B cell (primary cell): ENCODE results near the gene TRIM29. TPM values are rescaled to one million over a fixed set of nuclear protein-coding genes. Genes with fewer than 3 reads are reported as not detected.

Experiments used
- ATAC-seq: fragments of 200-7000 bp; cut with Tn5 transposase; one replicate; pipeline ENCODE4 v1.10.0; 2021; ENCODE audit warnings: low read depth, mild to moderate bottlenecking, moderate number of reproducible peaks, moderate library complexity
- CTCF ChIA-PET: fragments of 350-600 bp; sonication (Branson Sonifier 250); formaldehyde crosslinking; loops from one replicate; lab custom pipeline; 2021; ENCODE audit warnings: antibody characterized with exemption, inconsistent platforms; lab: Charles Lee
- POLR2A ChIA-PET: fragments of 350-600 bp; sonication (Branson Sonifier 250); formaldehyde crosslinking; loops from one replicate; lab custom pipeline; 2021; ENCODE audit warnings: antibody characterized with exemption; lab: Charles Lee
- DNase-seq: peaks from one replicate; pipeline ENCODE4 v3.0.0; 2013
- H2AFZ ChIP-seq: 2 replicates; pipeline ENCODE4 v1.6.1; 2012; ENCODE audit warnings: mild to moderate bottlenecking, low read depth, low read length; ENCODE audit not compliant: insufficient read depth, poor library complexity, severe bottlenecking
- H3K27ac ChIP-seq, 2 donors: 1 replicate in 1 of 2; 2 replicates in 1 of 2; pipeline ENCODE4 v1.5.1; 2012 to 2013; ENCODE audit warnings: low read length in 2 of 2, mild to moderate bottlenecking in 2 of 2, moderate library complexity in 1 of 2
- H3K27me3 ChIP-seq, 4 experiments: fragments of 200-600 bp in 1 of 4; sonication (generic) in 1 of 4; replicated peaks in 1 of 4; 1 replicate in 2 of 4; 2 replicates in 2 of 4; pipeline versions ENCODE4 v1.6.1 to v1.7.0; 2013 to 2016; ENCODE audit warnings: low read length in 3 of 4, mild to moderate bottlenecking in 2 of 4, mixed read lengths in 1 of 4, moderate library complexity in 1 of 4; ENCODE audit not compliant: insufficient read depth in 4 of 4, control insufficient read depth in 3 of 4; ENCODE audit errors: control extremely low read depth in 1 of 4
- H3K36me3 ChIP-seq, 2 experiments: replicated peaks in 1 of 2; 1 replicate in 1 of 2; 2 replicates in 1 of 2; pipeline versions ENCODE4 v1.6.1 to v1.7.1; 2013; ENCODE audit warnings: low read length in 1 of 2; ENCODE audit not compliant: insufficient read depth in 2 of 2, control insufficient read depth in 1 of 2; ENCODE audit errors: control extremely low read depth in 1 of 2, extremely low read depth in 1 of 2
- H3K4me1 ChIP-seq, 2 donors: fragments of 200-600 bp in 1 of 2; sonication (generic) in 1 of 2; 1 replicate in 1 of 2; 2 replicates in 1 of 2; pipeline versions ENCODE4 v1.5.1 to v1.6.1; 2013 to 2017; ENCODE audit warnings: low read length in 2 of 2; ENCODE audit not compliant: control insufficient read depth in 2 of 2, insufficient read depth in 2 of 2
- H3K4me2 ChIP-seq: replicated peaks from 2 replicates; pipeline ENCODE3; 2012; ENCODE audit warnings: mild to moderate bottlenecking, low read depth, low read length; ENCODE audit not compliant: poor library complexity, severe bottlenecking
- H3K4me3 ChIP-seq, 5 experiments: fragments of 200-600 bp in 1 of 5; sonication (generic) in 1 of 5; 1 replicate in 3 of 5; 2 replicates in 2 of 5; pipeline versions ENCODE4 v1.5.1 to v1.7.0; 2011 to 2016; ENCODE audit warnings: low read length in 4 of 5, mild to moderate bottlenecking in 4 of 5, low read depth in 2 of 5, control low read depth in 1 of 5, moderate library complexity in 1 of 5; ENCODE audit not compliant: insufficient read depth in 1 of 5; ENCODE audit errors: control extremely low read depth in 1 of 5, extremely low read depth in 1 of 5
- H3K79me2 ChIP-seq: fragments of 200-600 bp; sonication (generic); one replicate; pipeline ENCODE4 v1.6.0; 2016; ENCODE audit warnings: low read length; ENCODE audit not compliant: control insufficient read depth, insufficient read depth
- H3K9ac ChIP-seq: fragments of 200-600 bp; sonication (generic); 2 replicates; pipeline ENCODE4 v1.6.1; 2017; ENCODE audit warnings: mild to moderate bottlenecking, low read length, moderate library complexity
- H3K9me3 ChIP-seq, 3 donors: one replicate each; pipeline versions ENCODE4 v1.6.1 to v1.7.1; 2013; ENCODE audit warnings: low read length in 2 of 3; ENCODE audit not compliant: control insufficient read depth in 2 of 3, insufficient read depth in 1 of 3; ENCODE audit errors: control extremely low read depth in 1 of 3
- H4K20me1 ChIP-seq: 2 replicates; pipeline ENCODE4 v1.6.0; 2012; ENCODE audit warnings: mild to moderate bottlenecking, low read length; ENCODE audit not compliant: insufficient read depth, control insufficient read depth, poor library complexity, severe bottlenecking
- H3K27ac Mint-ChIP-seq: one replicate; pipeline ENCODE4 v1.8.0; 2021; ENCODE audit warnings: mixed read lengths
- H3K27me3 Mint-ChIP-seq: one replicate; pipeline ENCODE4 v1.8.0; 2021; ENCODE audit warnings: mixed read lengths
- H3K4me1 Mint-ChIP-seq: one replicate; pipeline ENCODE4 v1.8.0; 2021; ENCODE audit warnings: mixed read lengths
- H3K4me3 Mint-ChIP-seq: one replicate; pipeline ENCODE4 v1.8.0; 2021; ENCODE audit warnings: mixed read lengths
- H3K9me3 Mint-ChIP-seq: one replicate; pipeline ENCODE4 v1.8.0; 2022; ENCODE audit warnings: mixed read lengths; ENCODE audit not compliant: insufficient read depth
- EZH2 ChIP-seq: IDR thresholded peaks from 2 replicates; pipeline ENCODE4 v1.6.1; 2012; ENCODE audit warnings: borderline replicate concordance, low read depth, mild to moderate bottlenecking, moderate library complexity, low read length; ENCODE audit not compliant: insufficient read depth, poor library complexity, severe bottlenecking
- WGBS: methylation state at CpG from one replicate; pipeline ENCODE4 v1.1.5; 2013; ENCODE audit warnings: missing lambda C conversion rate; ENCODE audit not compliant: insufficient coverage; 5-methylcytosine and 5-hydroxymethylcytosine counted together
- intact Hi-C: fragments of 100-400 bp; cut with micrococcal nuclease; formaldehyde crosslinking; loops from one replicate; pipeline ENCODE4 v1.10.0; 2022
- polyA plus RNA-seq: library from polyadenylated mRNA; depleted of rRNA; stranded (reverse); fragments of >200 nt; gene quantifications from 2 replicates; pipeline ENCODE4 v1.2.3, GENCODE V29; 2012
- total RNA-seq, 2 donors: library from RNA; stranded (reverse); fragments of 120-200 nt in 1 of 2; gene quantifications; 1 replicate in 1 of 2; 2 replicates in 1 of 2; pipeline versions ENCODE4 v1.2.3 to v1.2.4, GENCODE V29; 2013 to 2022
- TF ChIP-seq, protein P1 (sequence below): fragments of 200-600 bp; IDR thresholded peaks from one replicate; pipeline ENCODE4 v1.8.0; 2022; ENCODE audit warnings: antibody characterized with exemption, mild to moderate bottlenecking

TRIM29 gene
- total and polyA plus RNA-seq, 2 donors (not counting 1 experiment from before 2014, with no cell fraction given): not detected

DNA sequence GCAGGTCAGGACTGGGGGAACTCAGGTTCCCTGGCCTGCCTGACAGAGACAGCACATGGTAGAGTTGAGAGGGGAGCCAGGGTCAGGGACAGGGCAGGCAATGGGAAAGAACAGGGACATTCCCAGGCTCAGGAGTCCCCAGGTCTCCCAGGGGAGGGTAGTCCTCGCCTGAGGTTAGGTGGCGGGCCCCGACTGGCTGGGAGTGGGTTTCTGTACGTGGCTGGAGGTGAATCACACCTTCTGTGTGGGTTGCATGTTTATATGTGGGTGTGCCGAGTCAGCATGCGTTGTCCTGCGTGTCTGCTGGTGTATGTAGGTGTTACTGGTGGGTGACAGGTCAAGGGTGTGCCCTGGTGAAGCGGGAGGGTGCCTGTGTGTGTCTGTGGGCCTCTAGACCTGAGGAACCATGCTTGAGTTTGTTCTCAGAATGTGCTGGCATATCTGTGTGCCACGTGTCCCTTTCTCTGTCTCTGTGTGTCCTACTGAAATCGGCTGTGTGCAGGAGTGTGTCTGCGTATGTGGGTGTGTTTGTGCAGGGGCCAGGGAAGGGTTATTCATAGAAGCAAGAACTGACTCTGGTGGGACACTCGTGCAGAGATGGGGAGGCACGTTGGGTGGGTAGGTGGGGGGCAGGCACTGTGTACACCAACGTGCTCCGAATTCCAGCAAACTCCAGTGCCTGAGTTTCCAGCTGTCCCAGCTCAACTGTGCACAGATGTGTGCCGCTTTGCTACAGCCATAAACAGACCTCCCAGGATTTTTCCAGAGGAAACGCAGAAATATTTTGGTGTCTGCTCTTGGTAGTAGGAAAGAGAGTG lies 49.1 kb upstream of the TRIM29 start:
- Histone ChIP-seq H3K79me2 (no peaks in the 10 kb centered on the region), H3K27ac (no peak overlapping the region), H3K4me2 (no peak overlapping the region), H4K20me1 (no peaks in the 10 kb centered on the region), H3K27me3 (peaks cover 0 to 12% (median 0%) of the 10 kb centered on the region in 4 experiments), H2AFZ (no peak overlapping the region), H3K36me3 (no peaks in the 10 kb centered on the region), H3K4me3 (no peak overlapping the region), H3K4me1 (no peaks in the 10 kb centered on the region), H3K9me3 (no peaks in the 10 kb centered on the region), H3K9ac (no peak overlapping the region)
- Mint-ChIP-seq H3K9me3 (no peaks in the 10 kb centered on the region), H3K4me1 (no peaks in the 10 kb centered on the region), H3K27ac (no peak overlapping the region), H3K27me3 (peaks cover 43% of the 10 kb centered on the region), H3K4me3 (no peak overlapping the region)
- intact Hi-C loops: no loop called here
- DNase-seq (no peak), ATAC-seq (no peak)
- TF ChIP-seq, protein P1, sequence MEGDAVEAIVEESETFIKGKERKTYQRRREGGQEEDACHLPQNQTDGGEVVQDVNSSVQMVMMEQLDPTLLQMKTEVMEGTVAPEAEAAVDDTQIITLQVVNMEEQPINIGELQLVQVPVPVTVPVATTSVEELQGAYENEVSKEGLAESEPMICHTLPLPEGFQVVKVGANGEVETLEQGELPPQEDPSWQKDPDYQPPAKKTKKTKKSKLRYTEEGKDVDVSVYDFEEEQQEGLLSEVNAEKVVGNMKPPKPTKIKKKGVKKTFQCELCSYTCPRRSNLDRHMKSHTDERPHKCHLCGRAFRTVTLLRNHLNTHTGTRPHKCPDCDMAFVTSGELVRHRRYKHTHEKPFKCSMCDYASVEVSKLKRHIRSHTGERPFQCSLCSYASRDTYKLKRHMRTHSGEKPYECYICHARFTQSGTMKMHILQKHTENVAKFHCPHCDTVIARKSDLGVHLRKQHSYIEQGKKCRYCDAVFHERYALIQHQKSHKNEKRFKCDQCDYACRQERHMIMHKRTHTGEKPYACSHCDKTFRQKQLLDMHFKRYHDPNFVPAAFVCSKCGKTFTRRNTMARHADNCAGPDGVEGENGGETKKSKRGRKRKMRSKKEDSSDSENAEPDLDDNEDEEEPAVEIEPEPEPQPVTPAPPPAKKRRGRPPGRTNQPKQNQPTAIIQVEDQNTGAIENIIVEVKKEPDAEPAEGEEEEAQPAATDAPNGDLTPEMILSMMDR: no peak
- no peak for TF ChIP-seq EZH2
- ChIA-PET CTCF (no interaction called here), POLR2A (no interaction called here)
- WGBS: 74% methylated on average over 16 of the region's 17 CpGs

GRCh38 chr11:120186456-120186773 lies 48.5 kb upstream of the TRIM29 start:
- POLR2A ChIA-PET: no interaction called here
- TF ChIP-seq, protein P1: no peak
- TF ChIP-seq EZH2: no peak
- intact Hi-C loops: no loop called here

More at GRCh38 chr11:120186456-120186773, 48.5 kb upstream of the TRIM29 start:
- no peak overlapping the region for H3K27ac ChIP-seq
- CTCF ChIA-PET: no interaction called here
- H3K9me3 ChIP-seq: no peaks in the 10 kb centered on the region
- no peak overlapping the region for H3K4me2 ChIP-seq
- no peaks in the 10 kb centered on the region for H4K20me1 ChIP-seq
- H3K4me1 ChIP-seq: no peaks in the 10 kb centered on the region
- H3K27me3 ChIP-seq: peaks cover 0 to 12% (median 0%) of the 10 kb centered on the region in 4 experiments
- no peaks in the 10 kb centered on the region for H3K4me1 Mint-ChIP-seq
- H3K36me3 ChIP-seq: no peaks in the 10 kb centered on the region
- H3K79me2 ChIP-seq: no peaks in the 10 kb centered on the region
- no peaks in the 10 kb centered on the region for H3K9me3 Mint-ChIP-seq
- no peak for DNase-seq
- H2AFZ ChIP-seq: no peak overlapping the region
- H3K9ac ChIP-seq: no peak overlapping the region
- peaks cover 47% of the 10 kb centered on the region for H3K27me3 Mint-ChIP-seq
- no peak overlapping the region for H3K4me3 Mint-ChIP-seq
- H3K4me3 ChIP-seq: no peak overlapping the region
- ATAC-seq: no peak
- no peak overlapping the region for H3K27ac Mint-ChIP-seq
